ENCODE data around the gene NR1I2. TPM values are rescaled to one million over a fixed set of nuclear protein-coding genes. Genes with fewer than 3 reads are reported as not detected.
A peak's percentile ranks its signal among the peaks of the same experiment; 100 is the strongest.

NR1I2 gene
- polyA plus RNA-seq, 2 of the 4 experiments (the other 2 are of a cell fraction), result not detected

DNA sequence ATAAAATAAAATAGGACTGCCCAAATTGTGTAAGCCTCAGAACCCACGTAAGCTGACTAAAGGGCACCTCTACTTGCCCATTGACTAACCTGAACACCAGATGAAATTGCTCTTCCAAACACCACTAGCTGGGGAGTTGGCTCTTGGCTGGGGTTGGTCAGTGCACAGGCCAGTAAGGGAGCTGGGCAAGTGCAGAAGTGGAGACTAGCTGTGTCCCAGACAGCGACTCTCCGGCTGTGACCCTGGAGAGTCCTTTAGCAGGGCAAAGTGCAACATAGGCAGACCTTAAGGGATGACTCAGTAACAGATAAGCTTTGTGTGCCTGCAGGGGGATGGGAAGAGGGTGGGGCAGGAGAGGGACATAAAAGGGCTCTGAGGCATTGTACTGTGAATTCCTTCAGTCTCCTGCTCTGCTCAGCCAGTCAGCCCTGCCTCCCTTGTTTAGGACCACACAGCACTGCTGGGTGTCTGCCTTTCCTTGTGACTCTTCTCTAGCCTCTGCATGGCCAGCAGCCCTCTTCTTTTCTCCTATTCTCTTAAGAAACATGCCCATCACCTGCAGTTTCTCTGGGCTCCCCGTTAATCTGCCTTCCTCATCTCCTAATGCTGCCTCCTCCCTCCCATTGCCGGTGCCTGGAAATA lies 13.2 kb downstream of the NR1I2 start:
- WGBS (ENCODE audit: missing lambda C conversion rate), result 15% methylated on average over 5 of the region's 5 CpGs
- CTCF ChIA-PET, result interaction anchor here (0.6 kb wide), 1 partner anchor 47 kb away, joined by 3 read pairs; no protein-coding TSS in a partner anchor
- peaks cover 30% of the 10 kb centered on the region for H3K4me1 ChIP-seq
- POLR2A ChIA-PET, result interaction anchor here (0.9 to 1.0 kb wide), 2 partner anchors 299 to 301 kb away, joined by 3 read pairs; no protein-coding TSS in a partner anchor
- peak overlapping the region; percentile 88 for H3K4me2 ChIP-seq
- DNase-seq (ENCODE audit: low read depth in 1 of 2, low spot score in 1 of 2), result peak; percentile 76 to 88
- H3K4me3 ChIP-seq, result peak overlapping the region; percentile 13; the same call in 1 of the 3 replicates
- peak; percentile 96 to 97 for ATAC-seq
- no peaks in the 10 kb centered on the region for H3K9me3 ChIP-seq
- peak overlapping the region; percentile 82 to 83 for H3K27ac ChIP-seq
- TF ChIP-seq HDAC2 (IDR thresholded peaks at IDR 0.05) (no peak), KDM5A (IDR thresholded peaks at IDR 0.05) (no peak), FOXS1 (CRISPR knock-in tag; IDR thresholded peaks at IDR 0.05) (no peak), GATA3 (IDR thresholded peaks at IDR 0.05; ENCODE audit: borderline replicate concordance) (peak; percentile 53; the same call in 1 of the 2 replicates), MAFK (IDR thresholded peaks at IDR 0.05; ENCODE audit: partially characterized antibody) (peak; percentile 45), USF2 (IDR thresholded peaks at IDR 0.05) (no peak), ESRRA (IDR thresholded peaks at IDR 0.05; ENCODE audit: borderline replicate concordance, low read length) (peak; percentile 96), HOXB13 (CRISPR knock-in tag; IDR thresholded peaks at IDR 0.05; ENCODE audit: low read depth) (no peak), SMC3 (IDR thresholded peaks at IDR 0.05) (0 out of 3 replicates have a peak, but pooled peaks have one; percentile 18), POLR2A (IDR thresholded peaks at IDR 0.05; ENCODE audit: low read length) (peak; percentile 36; the same call in 1 of the 2 replicates), JUN (IDR thresholded peaks at IDR 0.05) (peak; percentile 58 to 64; a peak in 2 of 5 replicates), NFE2L2 (conservative IDR thresholded peaks at IDR 0.05; ENCODE audit: low read length) (no peak), KDM1A (IDR thresholded peaks at IDR 0.05; ENCODE audit: low read depth) (no peak), CHD2 (IDR thresholded peaks at IDR 0.05; ENCODE audit: low read length, partially characterized antibody) (no peak), EP300 (IDR thresholded peaks at IDR 0.05) (peak in 1 of 2 experiments; percentile 16; a peak in 1 of 5 replicates), TFCP2L1 (CRISPR knock-in tag; IDR thresholded peaks at IDR 0.05) (no peak), RAD21 (conservative IDR thresholded peaks at IDR 0.05 in 1 of 2, IDR thresholded peaks at IDR 0.05 in 1 of 2) (0 out of 5 replicates have a peak, but pooled peaks of 1 of the 2 experiments have one; percentile 29), HMGXB4 (CRISPR knock-in tag; IDR thresholded peaks at IDR 0.05; ENCODE audit: borderline replicate concordance) (no peak), FOSL2 (IDR thresholded peaks at IDR 0.05) (peak; percentile 67), FOSL2 (CRISPR knock-in tag; IDR thresholded peaks at IDR 0.05) (peak; percentile 77), JUNB (IDR thresholded peaks at IDR 0.05) (peak; percentile 42; the same call in 1 of the 2 replicates), FOSB (CRISPR knock-in tag; IDR thresholded peaks at IDR 0.05) (no peak), HEYL (CRISPR knock-in tag; IDR thresholded peaks at IDR 0.05) (no peak), CHD4 (IDR thresholded peaks at IDR 0.05; ENCODE audit: borderline replicate concordance) (no peak)
- TF ChIP-seq, protein P1, sequence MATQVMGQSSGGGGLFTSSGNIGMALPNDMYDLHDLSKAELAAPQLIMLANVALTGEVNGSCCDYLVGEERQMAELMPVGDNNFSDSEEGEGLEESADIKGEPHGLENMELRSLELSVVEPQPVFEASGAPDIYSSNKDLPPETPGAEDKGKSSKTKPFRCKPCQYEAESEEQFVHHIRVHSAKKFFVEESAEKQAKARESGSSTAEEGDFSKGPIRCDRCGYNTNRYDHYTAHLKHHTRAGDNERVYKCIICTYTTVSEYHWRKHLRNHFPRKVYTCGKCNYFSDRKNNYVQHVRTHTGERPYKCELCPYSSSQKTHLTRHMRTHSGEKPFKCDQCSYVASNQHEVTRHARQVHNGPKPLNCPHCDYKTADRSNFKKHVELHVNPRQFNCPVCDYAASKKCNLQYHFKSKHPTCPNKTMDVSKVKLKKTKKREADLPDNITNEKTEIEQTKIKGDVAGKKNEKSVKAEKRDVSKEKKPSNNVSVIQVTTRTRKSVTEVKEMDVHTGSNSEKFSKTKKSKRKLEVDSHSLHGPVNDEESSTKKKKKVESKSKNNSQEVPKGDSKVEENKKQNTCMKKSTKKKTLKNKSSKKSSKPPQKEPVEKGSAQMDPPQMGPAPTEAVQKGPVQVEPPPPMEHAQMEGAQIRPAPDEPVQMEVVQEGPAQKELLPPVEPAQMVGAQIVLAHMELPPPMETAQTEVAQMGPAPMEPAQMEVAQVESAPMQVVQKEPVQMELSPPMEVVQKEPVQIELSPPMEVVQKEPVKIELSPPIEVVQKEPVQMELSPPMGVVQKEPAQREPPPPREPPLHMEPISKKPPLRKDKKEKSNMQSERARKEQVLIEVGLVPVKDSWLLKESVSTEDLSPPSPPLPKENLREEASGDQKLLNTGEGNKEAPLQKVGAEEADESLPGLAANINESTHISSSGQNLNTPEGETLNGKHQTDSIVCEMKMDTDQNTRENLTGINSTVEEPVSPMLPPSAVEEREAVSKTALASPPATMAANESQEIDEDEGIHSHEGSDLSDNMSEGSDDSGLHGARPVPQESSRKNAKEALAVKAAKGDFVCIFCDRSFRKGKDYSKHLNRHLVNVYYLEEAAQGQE (IDR thresholded peaks at IDR 0.05), result no peak
- TF ChIP-seq, protein P2, sequence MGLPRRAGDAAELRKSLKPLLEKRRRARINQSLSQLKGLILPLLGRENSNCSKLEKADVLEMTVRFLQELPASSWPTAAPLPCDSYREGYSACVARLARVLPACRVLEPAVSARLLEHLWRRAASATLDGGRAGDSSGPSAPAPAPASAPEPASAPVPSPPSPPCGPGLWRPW (IDR thresholded peaks at IDR 0.05), result no peak
- peak; percentile 61 for FAIRE-seq

All from A549 (cell line).